T-helper 22 cell (primary cell): ENCODE results near the gene OR4C3.
"Not testable (repeated sequence)": the region's sequence is repeated elsewhere in the genome, so short reads cannot be mapped to it uniquely, and the experiment has no call there.

ENCODE experiments used
- DNase-seq: peaks from one replicate; pipeline ENCODE4 v3.0.0-alpha.2; 2020; ENCODE audit warnings: low read depth

Gene OR4C3

DNA sequence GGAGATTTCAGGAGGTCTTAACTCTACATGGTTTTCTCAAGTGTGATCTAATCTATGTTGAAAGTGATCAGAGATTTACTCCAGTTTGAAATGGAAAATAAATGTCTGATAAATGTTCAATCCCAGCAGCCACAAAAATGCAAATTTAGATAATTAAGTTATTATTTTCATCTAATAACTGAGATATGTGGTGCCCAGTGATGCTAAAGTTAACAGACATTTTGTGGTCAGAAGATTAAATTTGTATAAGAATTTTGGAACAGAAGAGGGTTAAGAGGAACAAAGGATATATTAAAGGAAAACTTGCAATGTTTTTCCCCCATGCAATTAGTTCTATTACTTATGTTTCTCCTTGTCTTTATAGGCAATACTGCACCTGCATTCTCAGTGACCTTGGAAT is at the start of gene OR4C3:
TSS of gene OR4C3 (plus strand) at position 301 of the 400 bp plus-strand sequence. CDS start 102 bp downstream, outside the sequence.
- DNase-seq, result not testable (repeated sequence)

DNA sequence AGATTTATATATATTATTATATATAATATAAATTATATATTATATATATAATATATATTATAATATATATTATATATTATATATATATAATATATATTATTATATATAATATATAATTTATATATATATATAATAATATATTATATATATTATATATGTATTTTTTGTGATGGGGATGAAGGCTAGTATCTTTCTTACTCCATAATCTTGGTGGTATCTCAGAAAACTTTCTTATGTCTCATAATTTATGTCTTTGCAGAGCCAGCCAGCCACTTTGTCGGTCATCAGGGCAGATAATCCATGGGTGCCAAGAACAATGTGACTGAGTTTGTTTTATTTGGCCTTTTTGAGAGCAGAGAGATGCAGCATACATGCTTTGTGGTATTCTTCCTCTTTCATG is 18.8 kb upstream of the OR4C3 start, which contains the start of gene OR4S1:
TSS of gene OR4S1 (plus strand) at position 301 of the 400 bp plus-strand sequence. CDS start at position 301, 0 bp downstream.
- no peak for DNase-seq

DNA sequence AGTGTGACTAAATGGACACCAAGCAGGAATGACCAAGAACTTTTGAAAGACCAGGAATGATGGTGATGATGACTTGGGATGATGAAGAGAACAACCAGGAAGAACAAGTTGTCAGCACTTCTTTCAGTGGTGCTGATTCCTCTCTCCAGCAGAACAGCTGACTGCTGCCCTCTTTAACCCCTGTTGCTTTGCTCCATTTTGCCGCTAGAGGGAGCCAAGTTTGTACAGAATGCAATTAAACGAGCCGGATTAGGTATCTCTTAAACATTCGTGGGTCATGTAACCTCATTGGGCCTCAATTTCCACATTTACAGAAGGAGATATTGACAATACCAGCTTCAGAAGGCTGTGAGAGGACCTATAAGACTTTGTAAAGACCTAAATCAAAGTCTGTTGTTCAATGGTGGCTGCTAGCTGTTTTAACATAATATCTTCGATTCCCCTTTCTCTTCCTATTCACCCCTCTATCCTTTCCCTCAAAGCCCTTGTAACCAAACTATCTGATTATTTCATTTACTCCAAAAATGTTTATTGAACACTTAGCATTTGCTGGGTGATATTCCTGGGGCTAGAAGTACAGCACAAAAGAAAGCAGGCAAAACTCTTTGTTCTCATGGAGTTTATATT is 16.8 kb upstream of the OR4C3 start:
- DNase-seq, result no peak

DNA sequence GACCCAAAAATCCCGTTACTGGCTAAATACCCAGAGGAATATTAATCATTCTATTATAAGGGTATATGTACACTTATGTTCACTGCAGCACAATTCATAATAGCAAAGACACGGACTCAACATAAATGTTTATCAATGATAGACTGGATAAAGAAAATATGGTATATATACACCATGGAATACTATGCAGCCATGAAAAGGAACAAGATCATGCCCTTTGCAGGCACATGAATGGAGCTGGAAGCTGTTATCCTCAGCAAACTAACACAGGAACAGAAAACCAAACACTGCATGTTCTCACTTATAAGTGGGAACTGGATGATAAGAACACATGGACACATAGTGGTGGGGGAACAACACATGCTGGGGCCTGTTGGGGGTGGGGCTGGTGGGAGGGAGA is 11.1 kb upstream of the OR4C3 start:
- DNase-seq, result not testable (repeated sequence)

DNA sequence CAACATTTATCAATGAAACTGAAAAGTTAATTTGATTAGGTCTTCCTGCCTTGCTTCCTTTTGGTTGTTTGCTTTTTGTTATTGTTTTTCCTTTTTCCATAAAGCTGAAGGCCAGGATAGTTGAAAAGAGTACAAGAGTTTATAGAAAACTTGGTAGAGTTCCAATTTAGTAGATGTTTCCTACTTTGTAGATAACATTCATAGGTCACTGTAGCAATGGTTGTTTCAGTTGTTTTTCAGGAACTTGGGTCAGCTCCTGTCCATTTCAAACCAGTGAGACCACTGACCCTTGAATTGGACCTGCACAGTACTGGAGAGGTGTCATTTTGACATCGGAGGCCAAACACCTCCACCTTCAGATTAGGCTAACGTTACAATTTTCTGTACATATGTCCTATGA is 4.9 kb upstream of the OR4C3 start:
- DNase-seq, result not testable (repeated sequence)

DNA sequence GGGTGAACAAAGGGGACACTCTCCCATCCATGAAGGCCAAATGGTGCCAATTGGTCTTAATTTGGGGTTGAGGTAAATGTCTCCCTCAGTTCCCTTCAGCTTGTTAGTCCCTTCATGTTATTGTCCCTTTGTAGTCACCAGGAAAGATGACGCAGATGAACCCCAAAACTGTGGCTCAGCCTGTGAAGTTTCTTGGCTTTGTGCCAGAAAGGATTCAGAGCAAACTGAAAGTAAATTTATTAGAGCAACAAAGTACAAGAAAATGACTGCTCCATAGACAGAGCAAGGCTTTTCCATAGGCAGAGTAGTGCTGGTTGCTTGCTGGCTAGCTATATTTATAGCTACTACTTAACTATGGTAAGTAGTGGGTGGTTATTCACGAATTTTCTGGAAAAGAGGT is 16.7 kb downstream of the OR4C3 start:
- no peak for DNase-seq

DNA sequence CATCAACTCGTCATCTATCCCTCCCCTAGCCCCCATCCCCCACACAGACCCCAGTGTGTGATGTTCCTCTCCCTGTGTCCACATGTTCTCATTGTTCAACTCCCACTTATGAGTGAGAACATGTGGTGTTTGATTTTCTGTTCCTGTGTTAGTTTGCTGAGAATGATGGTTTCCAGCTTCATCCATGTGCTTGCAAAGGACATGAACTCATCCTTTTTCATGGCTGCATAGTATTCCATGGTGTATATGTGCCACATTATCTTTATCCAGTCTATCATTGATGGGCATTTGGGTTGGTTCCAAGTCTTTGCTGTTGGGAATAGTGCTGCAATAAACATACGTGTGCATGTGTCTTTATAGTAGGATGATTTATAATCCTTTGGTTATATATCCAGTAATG is 17.8 kb downstream of the OR4C3 start:
- DNase-seq, result not testable (repeated sequence)

DNA sequence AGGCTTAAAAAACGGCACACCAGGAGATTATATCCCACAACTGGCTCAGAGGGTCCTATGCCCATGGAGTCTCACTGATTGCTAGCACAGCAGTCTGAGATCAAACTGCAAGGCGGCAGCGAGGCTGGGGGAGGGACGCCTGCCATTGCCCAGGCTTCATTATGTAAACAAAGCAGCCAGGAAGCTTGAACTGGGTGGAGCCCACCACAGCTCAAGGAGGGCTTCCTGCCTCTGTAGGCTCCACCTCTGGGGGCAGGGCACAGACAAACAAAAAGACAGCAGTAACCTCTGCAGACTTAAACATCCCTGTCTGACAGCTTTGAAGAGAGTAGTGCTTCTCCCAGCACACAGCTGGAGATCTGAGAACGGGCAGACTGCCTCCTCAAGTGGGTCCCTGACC is 21.6 kb downstream of the OR4C3 start:
- not testable (repeated sequence) for DNase-seq

DNA sequence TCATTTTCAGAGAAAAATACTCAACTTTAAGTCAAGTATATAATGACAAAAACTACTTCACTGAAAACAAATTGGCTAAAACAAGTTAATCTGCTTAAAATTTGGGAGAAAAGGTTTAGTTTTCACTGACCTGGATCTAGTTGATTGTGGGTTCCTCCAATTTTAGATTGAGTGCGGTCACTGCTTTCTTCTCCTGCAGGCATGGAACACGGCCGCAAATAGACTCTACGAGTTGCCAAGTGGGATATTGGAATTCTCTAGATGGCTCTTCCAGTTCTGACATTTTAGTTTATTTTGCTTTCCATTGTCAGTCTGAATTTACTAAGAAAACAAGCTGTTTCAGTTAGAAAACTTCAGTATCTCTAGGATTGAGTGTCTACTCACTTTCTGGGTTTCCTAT is 29.3 kb downstream of the OR4C3 start:
- no peak for DNase-seq

DNA sequence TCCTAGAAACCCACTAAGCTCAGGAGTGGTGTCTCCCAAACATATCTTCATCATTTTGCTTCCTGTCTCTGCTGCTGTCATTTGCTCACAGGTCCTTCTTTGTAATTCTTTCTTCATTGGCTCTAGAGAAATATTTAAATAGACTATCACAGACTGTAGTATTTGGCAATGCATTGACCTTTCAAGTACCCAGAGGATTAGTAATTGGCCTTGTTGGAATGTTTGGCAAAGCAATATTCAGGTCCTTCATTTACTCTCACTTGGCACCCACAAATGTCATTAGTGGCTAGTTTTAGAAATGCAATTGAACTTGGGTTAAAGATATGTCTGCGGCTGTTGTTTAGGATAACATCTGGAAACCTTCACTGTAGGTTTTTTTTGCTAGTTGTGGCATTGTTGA is 30.0 kb downstream of the OR4C3 start:
- no peak for DNase-seq

DNA sequence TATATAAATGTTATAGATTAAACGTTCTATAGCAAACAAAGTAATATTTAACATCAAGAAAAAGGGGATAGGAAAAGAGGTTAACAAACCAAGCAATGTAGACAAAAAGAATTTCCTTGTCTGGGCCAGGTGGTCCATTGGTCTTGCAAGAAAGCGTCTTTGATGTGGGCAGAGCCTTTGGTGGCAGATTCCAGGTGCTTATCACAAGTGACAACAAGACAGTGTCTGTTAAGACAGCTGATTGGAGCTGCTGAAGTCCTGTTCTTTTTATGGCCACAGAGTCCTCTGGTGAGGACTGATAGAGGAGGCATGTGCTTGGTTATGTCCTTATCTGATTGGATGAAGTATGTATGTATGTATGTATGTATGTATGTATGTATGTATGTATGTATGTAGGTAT is 36.6 kb downstream of the OR4C3 start:
- not testable (repeated sequence) for DNase-seq

DNA sequence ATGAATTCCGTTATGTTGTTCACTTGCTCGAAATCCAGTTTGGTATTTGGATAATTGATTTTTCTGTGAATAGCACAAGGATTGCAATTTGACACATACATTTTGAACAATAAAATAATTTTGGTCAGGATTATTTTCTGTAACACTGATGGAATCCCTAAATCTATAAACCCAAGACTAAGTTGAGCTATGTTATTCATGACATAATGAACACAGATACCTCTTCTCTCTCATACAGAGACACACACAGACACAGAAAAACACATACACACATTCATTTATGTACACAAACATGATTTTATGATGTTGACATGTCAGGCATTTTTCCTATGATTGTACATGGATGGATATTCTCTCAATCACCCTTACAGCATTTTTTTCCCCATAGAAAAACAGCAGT is 41.6 kb downstream of the OR4C3 start, which contains the start of gene OR4C5:
TSS of gene OR4C5 (minus strand) at position 101 of the 400 bp plus-strand sequence. CDS start at position 101, 0 bp downstream.
- DNase-seq, result no peak
